H1 (cell line): ENCODE results near the gene SYT14. TPM values are rescaled to one million over a fixed set of nuclear protein-coding genes. Genes with fewer than 3 reads are reported as not detected.

Experiments
- ATF3 ChIP-seq: IDR thresholded peaks from 2 replicates; pipeline ENCODE4 v1.6.1; 2011; ENCODE audit warnings: low read depth, mild to moderate bottlenecking, low read length; ENCODE audit not compliant: insufficient read depth
- BCL11A ChIP-seq, 2 experiments: IDR thresholded peaks; one replicate each; pipeline ENCODE4 v1.6.1; 2011; ENCODE audit warnings: low read depth in 2 of 2, low read length in 2 of 2, mild to moderate bottlenecking in 2 of 2
- BRCA1 ChIP-seq: IDR thresholded peaks from 2 replicates; pipeline ENCODE4 v1.6.1; 2012; ENCODE audit warnings: low read depth, low read length, improper control_type of control experiment
- CBX5 ChIP-seq: fragments of 300-800, 300-1000 bp; sonication (generic); IDR thresholded peaks from 2 replicates; pipeline ENCODE4 v1.7.1; 2016; ENCODE audit warnings: antibody characterized with exemption, low read length, low read depth
- KDM1A ChIP-seq: fragments of 200-600, 300-600 bp; sonication (generic); IDR thresholded peaks from 2 replicates; pipeline ENCODE4 v1.7.1; 2016; ENCODE audit warnings: mild to moderate bottlenecking, low read length, borderline replicate concordance
- NRF1 ChIP-seq: IDR thresholded peaks from 2 replicates; pipeline ENCODE4 v1.6.1; 2011; ENCODE audit warnings: mild to moderate bottlenecking, low read depth, low read length, improper control_type of control experiment
- PHF8 ChIP-seq: fragments of 200-600 bp; sonication (generic); conservative IDR thresholded peaks from 2 replicates; pipeline ENCODE4 v1.7.1; 2012; ENCODE audit warnings: low read depth, mild to moderate bottlenecking, inconsistent platforms, low read length, moderate library complexity
- RXRA ChIP-seq: IDR thresholded peaks from 2 replicates; pipeline ENCODE4 v1.6.1; 2011; ENCODE audit warnings: low read depth, mild to moderate bottlenecking, low read length, moderate library complexity; ENCODE audit not compliant: insufficient read depth
- SAP30 ChIP-seq: fragments of 300-600 bp; sonication (generic); IDR thresholded peaks from 2 replicates; pipeline ENCODE4 v1.7.1; 2012; ENCODE audit warnings: low read length, moderate library complexity, mild to moderate bottlenecking, inconsistent platforms; ENCODE audit not compliant: insufficient read depth, insufficient replicate concordance
- SRF ChIP-seq: IDR thresholded peaks from 2 replicates; pipeline ENCODE4 v1.6.1; 2011; ENCODE audit warnings: mild to moderate bottlenecking, low read depth, low read length, moderate library complexity
- polyA plus RNA-seq, 7 experiments: library from polyadenylated mRNA; depleted of rRNA in 3 of 7; stranded (reverse) in 5 of 7; unstranded in 2 of 7; fragments of >200 nt in 5 of 7; fragments of 200-250 nt in 2 of 7; gene quantifications; 1 replicate in 5 of 7; 2 replicates in 1 of 7; 4 replicates in 1 of 7; pipeline versions ENCODE4 v1.2.1 to v1.2.3, GENCODE V29; 2011 to 2013; ENCODE audit warnings: missing spikeins in 2 of 7, mixed read lengths in 2 of 7
- total RNA-seq: library from RNA; stranded (reverse); fragmentation: NEBNext Ultra II Directional; extraction: Animal tissue kit (Norgen Biotek cat#: 25700); gene quantifications from 2 replicates; pipeline ENCODE4 v1.2.1, GENCODE V29; 2021
- TF ChIP-seq, protein P1 (sequence below): fragments of 300-600 bp; sonication (generic); IDR thresholded peaks from 2 replicates; pipeline ENCODE4 v1.7.1; 2012; ENCODE audit warnings: low read length, moderate library complexity, mild to moderate bottlenecking, inconsistent platforms; ENCODE audit not compliant: insufficient replicate concordance

Gene SYT14
- total and polyA plus RNA-seq, 2 of the 8 experiments (the other 6 are each of a cell fraction or from before 2014, with no cell fraction given) = 2.3 to 18.4 TPM

- TF ChIP-seq, protein P1, sequence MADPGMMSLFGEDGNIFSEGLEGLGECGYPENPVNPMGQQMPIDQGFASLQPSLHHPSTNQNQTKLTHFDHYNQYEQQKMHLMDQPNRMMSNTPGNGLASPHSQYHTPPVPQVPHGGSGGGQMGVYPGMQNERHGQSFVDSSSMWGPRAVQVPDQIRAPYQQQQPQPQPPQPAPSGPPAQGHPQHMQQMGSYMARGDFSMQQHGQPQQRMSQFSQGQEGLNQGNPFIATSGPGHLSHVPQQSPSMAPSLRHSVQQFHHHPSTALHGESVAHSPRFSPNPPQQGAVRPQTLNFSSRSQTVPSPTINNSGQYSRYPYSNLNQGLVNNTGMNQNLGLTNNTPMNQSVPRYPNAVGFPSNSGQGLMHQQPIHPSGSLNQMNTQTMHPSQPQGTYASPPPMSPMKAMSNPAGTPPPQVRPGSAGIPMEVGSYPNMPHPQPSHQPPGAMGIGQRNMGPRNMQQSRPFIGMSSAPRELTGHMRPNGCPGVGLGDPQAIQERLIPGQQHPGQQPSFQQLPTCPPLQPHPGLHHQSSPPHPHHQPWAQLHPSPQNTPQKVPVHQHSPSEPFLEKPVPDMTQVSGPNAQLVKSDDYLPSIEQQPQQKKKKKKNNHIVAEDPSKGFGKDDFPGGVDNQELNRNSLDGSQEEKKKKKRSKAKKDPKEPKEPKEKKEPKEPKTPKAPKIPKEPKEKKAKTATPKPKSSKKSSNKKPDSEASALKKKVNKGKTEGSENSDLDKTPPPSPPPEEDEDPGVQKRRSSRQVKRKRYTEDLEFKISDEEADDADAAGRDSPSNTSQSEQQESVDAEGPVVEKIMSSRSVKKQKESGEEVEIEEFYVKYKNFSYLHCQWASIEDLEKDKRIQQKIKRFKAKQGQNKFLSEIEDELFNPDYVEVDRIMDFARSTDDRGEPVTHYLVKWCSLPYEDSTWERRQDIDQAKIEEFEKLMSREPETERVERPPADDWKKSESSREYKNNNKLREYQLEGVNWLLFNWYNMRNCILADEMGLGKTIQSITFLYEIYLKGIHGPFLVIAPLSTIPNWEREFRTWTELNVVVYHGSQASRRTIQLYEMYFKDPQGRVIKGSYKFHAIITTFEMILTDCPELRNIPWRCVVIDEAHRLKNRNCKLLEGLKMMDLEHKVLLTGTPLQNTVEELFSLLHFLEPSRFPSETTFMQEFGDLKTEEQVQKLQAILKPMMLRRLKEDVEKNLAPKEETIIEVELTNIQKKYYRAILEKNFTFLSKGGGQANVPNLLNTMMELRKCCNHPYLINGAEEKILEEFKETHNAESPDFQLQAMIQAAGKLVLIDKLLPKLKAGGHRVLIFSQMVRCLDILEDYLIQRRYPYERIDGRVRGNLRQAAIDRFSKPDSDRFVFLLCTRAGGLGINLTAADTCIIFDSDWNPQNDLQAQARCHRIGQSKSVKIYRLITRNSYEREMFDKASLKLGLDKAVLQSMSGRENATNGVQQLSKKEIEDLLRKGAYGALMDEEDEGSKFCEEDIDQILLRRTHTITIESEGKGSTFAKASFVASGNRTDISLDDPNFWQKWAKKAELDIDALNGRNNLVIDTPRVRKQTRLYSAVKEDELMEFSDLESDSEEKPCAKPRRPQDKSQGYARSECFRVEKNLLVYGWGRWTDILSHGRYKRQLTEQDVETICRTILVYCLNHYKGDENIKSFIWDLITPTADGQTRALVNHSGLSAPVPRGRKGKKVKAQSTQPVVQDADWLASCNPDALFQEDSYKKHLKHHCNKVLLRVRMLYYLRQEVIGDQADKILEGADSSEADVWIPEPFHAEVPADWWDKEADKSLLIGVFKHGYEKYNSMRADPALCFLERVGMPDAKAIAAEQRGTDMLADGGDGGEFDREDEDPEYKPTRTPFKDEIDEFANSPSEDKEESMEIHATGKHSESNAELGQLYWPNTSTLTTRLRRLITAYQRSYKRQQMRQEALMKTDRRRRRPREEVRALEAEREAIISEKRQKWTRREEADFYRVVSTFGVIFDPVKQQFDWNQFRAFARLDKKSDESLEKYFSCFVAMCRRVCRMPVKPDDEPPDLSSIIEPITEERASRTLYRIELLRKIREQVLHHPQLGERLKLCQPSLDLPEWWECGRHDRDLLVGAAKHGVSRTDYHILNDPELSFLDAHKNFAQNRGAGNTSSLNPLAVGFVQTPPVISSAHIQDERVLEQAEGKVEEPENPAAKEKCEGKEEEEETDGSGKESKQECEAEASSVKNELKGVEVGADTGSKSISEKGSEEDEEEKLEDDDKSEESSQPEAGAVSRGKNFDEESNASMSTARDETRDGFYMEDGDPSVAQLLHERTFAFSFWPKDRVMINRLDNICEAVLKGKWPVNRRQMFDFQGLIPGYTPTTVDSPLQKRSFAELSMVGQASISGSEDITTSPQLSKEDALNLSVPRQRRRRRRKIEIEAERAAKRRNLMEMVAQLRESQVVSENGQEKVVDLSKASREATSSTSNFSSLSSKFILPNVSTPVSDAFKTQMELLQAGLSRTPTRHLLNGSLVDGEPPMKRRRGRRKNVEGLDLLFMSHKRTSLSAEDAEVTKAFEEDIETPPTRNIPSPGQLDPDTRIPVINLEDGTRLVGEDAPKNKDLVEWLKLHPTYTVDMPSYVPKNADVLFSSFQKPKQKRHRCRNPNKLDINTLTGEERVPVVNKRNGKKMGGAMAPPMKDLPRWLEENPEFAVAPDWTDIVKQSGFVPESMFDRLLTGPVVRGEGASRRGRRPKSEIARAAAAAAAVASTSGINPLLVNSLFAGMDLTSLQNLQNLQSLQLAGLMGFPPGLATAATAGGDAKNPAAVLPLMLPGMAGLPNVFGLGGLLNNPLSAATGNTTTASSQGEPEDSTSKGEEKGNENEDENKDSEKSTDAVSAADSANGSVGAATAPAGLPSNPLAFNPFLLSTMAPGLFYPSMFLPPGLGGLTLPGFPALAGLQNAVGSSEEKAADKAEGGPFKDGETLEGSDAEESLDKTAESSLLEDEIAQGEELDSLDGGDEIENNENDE = no peak
- no peak for TF ChIP-seq BCL11A (IDR thresholded peaks at IDR 0.05; ENCODE audit: low read depth in 2 of 2, low read length in 2 of 2)
- no peak for TF ChIP-seq RXRA
- TF ChIP-seq KDM1A = no peak
- TF ChIP-seq ATF3 = no peak
- TF ChIP-seq NRF1 = no peak
- no peak for TF ChIP-seq CBX5
- TF ChIP-seq SAP30 = no peak
- TF ChIP-seq SRF = no peak
- TF ChIP-seq BRCA1 = no peak
- no peak for TF ChIP-seq PHF8
Observed at GRCh38 chr1:210024282-210024681, 86.3 kb downstream of the SYT14 start (continued).
